Neural cell (in vitro differentiated cells): ENCODE results near the gene NOM1. TPM values are rescaled to one million over a fixed set of nuclear protein-coding genes. Genes with fewer than 3 reads are reported as not detected.

ENCODE experiments used
- H2AFZ ChIP-seq: fragments of 200-600, 300-800 bp; sonication (generic), shearing (Covaris generic); 2 replicates; pipeline ENCODE4 v1.6.0; 2014; ENCODE audit warnings: low read depth, mild to moderate bottlenecking, antibody characterized with exemption, low read length, moderate library complexity
- H3F3A ChIP-seq: fragments of 200-600 bp; shearing (Covaris generic); 2 replicates; pipeline ENCODE4 v1.6.1; 2016; ENCODE audit warnings: mild to moderate bottlenecking, moderate library complexity, mixed read lengths, antibody characterized with exemption, low read length; ENCODE audit not compliant: insufficient read depth, poor library complexity, severe bottlenecking
- H3K27ac ChIP-seq: fragments of 200-600, 300-800 bp; sonication (generic), shearing (Covaris generic); 2 replicates; pipeline ENCODE4 v1.5.1; 2014; ENCODE audit warnings: mild to moderate bottlenecking, low read length, moderate library complexity
- H3K27me3 ChIP-seq: fragments of 300-800, 200-600 bp; sonication (generic), shearing (Covaris generic); 2 replicates; pipeline ENCODE4 v1.6.0; 2014; ENCODE audit warnings: mild to moderate bottlenecking, low read depth, low read length, moderate library complexity; ENCODE audit not compliant: insufficient read depth
- H3K36me3 ChIP-seq: fragments of 300-800, 200-600 bp; sonication (generic), shearing (Covaris generic); 2 replicates; pipeline ENCODE4 v1.5.1; 2014; ENCODE audit warnings: mild to moderate bottlenecking, antibody characterized with exemption, low read length, moderate library complexity; ENCODE audit not compliant: insufficient read depth
- H3K4me2 ChIP-seq: fragments of 300-800, 200-600 bp; sonication (generic), shearing (Covaris generic); 2 replicates; pipeline ENCODE4 v1.6.0; 2014; ENCODE audit warnings: mild to moderate bottlenecking, low read length
- H3K4me3 ChIP-seq: fragments of 300-800, 200-600 bp; sonication (generic), shearing (Covaris generic); 2 replicates; pipeline ENCODE4 v1.5.1; 2014; ENCODE audit warnings: mild to moderate bottlenecking, low read length, moderate library complexity
- H3K79me2 ChIP-seq: fragments of 200-600 bp; shearing (Covaris generic); replicated peaks from 2 replicates; pipeline ENCODE4 v1.6.0; 2014; ENCODE audit warnings: mild to moderate bottlenecking, low read length, moderate library complexity; ENCODE audit not compliant: insufficient read depth
- H3K9ac ChIP-seq: fragments of 300-800, 200-600 bp; sonication (generic), shearing (Covaris generic); 2 replicates; pipeline ENCODE4 v1.6.1; 2016; ENCODE audit warnings: mild to moderate bottlenecking, low read length, mixed read lengths
- H3K9me2 ChIP-seq: fragments of 200-600 bp; shearing (Covaris generic); 2 replicates; pipeline ENCODE4 v1.6.1; 2016; ENCODE audit warnings: mild to moderate bottlenecking, low read length, mixed read lengths; ENCODE audit not compliant: insufficient read depth
- H3K9me3 ChIP-seq: fragments of 200-600, 300-800 bp; sonication (generic), shearing (Covaris generic); 2 replicates; pipeline ENCODE4 v1.6.1; 2016; ENCODE audit warnings: mild to moderate bottlenecking, mixed run types, low read length, moderate library complexity, mixed read lengths
- H4K20me1 ChIP-seq: fragments of 200-600 bp; shearing (Covaris generic); 2 replicates; pipeline ENCODE4 v1.6.1; 2016; ENCODE audit warnings: mild to moderate bottlenecking, mixed run types; ENCODE audit not compliant: insufficient read depth
- EP300 ChIP-seq: fragments of 450-650 bp; conservative IDR thresholded peaks from 2 replicates; pipeline ENCODE4 v1.6.1; 2014; ENCODE audit warnings: antibody characterized with exemption, mild to moderate bottlenecking, moderate library complexity; ENCODE audit not compliant: poor library complexity, severe bottlenecking
- EZH2 ChIP-seq: fragments of 200-600, 300-800 bp; shearing (Covaris generic), sonication (generic); IDR thresholded peaks from 2 replicates; pipeline ENCODE4 v1.6.1; 2014; ENCODE audit warnings: antibody characterized with exemption, low read length, borderline replicate concordance, mild to moderate bottlenecking; ENCODE audit not compliant: insufficient read depth, poor library complexity, severe bottlenecking
- MXI1 ChIP-seq: fragments of 450-650 bp; conservative IDR thresholded peaks from 2 replicates; pipeline ENCODE4 v1.6.1; 2014; ENCODE audit warnings: antibody characterized with exemption, mild to moderate bottlenecking; ENCODE audit not compliant: poor library complexity, severe bottlenecking
- POLR2AphosphoS5 ChIP-seq: IDR thresholded peaks from 2 replicates; pipeline ENCODE4 v1.6.1; 2012
- RAD21 ChIP-seq: fragments of 450-650 bp; conservative IDR thresholded peaks from 2 replicates; pipeline ENCODE4 v1.6.1; 2014; ENCODE audit warnings: antibody characterized with exemption, mild to moderate bottlenecking, moderate library complexity
- REST ChIP-seq: IDR thresholded peaks from 2 replicates; pipeline ENCODE4 v1.6.1; 2012; ENCODE audit warnings: borderline replicate concordance
- SMC3 ChIP-seq: fragments of 450-650 bp; conservative IDR thresholded peaks from 2 replicates; pipeline ENCODE4 v1.6.1; 2014; ENCODE audit warnings: antibody characterized with exemption, mild to moderate bottlenecking, moderate library complexity; ENCODE audit not compliant: poor library complexity
- TAF1 ChIP-seq: IDR thresholded peaks from 2 replicates; pipeline ENCODE4 v1.6.1; 2012; ENCODE audit warnings: low read depth
- polyA plus RNA-seq: library from polyadenylated mRNA; depleted of rRNA; stranded (reverse); fragments of >200 nt; gene quantifications from 2 replicates; pipeline ENCODE4 v1.2.3, GENCODE V29; 2014
- TF ChIP-seq, protein P1 (sequence below): fragments of 450-650 bp; IDR thresholded peaks from 2 replicates; pipeline ENCODE4 v1.5.1; 2014; ENCODE audit warnings: antibody characterized with exemption, mild to moderate bottlenecking, moderate library complexity; ENCODE audit not compliant: poor library complexity, severe bottlenecking

NOM1 gene
- polyA plus RNA-seq, 1 donor from 2014 or later: 22.5 TPM

- H3K79me2 ChIP-seq: no peaks in the 10 kb centered on the region
- TF ChIP-seq REST (no peak), RAD21 (peak; percentile 68), SMC3 (peak; percentile 71), POLR2AphosphoS5 (no peak), TAF1 (no peak)
- TF ChIP-seq, protein P1, sequence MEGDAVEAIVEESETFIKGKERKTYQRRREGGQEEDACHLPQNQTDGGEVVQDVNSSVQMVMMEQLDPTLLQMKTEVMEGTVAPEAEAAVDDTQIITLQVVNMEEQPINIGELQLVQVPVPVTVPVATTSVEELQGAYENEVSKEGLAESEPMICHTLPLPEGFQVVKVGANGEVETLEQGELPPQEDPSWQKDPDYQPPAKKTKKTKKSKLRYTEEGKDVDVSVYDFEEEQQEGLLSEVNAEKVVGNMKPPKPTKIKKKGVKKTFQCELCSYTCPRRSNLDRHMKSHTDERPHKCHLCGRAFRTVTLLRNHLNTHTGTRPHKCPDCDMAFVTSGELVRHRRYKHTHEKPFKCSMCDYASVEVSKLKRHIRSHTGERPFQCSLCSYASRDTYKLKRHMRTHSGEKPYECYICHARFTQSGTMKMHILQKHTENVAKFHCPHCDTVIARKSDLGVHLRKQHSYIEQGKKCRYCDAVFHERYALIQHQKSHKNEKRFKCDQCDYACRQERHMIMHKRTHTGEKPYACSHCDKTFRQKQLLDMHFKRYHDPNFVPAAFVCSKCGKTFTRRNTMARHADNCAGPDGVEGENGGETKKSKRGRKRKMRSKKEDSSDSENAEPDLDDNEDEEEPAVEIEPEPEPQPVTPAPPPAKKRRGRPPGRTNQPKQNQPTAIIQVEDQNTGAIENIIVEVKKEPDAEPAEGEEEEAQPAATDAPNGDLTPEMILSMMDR: peak; percentile 67
- no peak overlapping the region for H3K27ac ChIP-seq
- no peak overlapping the region for H3K9ac ChIP-seq
- no peak overlapping the region for H3K4me3 ChIP-seq
- H3K9me3 ChIP-seq: no peaks in the 10 kb centered on the region
- no peaks in the 10 kb centered on the region for H3F3A ChIP-seq
- H4K20me1 ChIP-seq: no peaks in the 10 kb centered on the region
- H3K36me3 ChIP-seq: no peaks in the 10 kb centered on the region
- no peak overlapping the region for H3K4me2 ChIP-seq
- H2AFZ ChIP-seq: no peak overlapping the region
- no peaks in the 10 kb centered on the region for H3K9me2 ChIP-seq
- no peaks in the 10 kb centered on the region for H3K27me3 ChIP-seq
Measured at GRCh38 chr7:156969972-156970420, 20.5 kb downstream of the NOM1 start.

GRCh38 chr7:156975620-156976019 is 26.1 kb downstream of the NOM1 start:
- Histone ChIP-seq H2AFZ (no peak overlapping the region), H3K9me3 (no peaks in the 10 kb centered on the region), H3K79me2 (no peaks in the 10 kb centered on the region), H3K9ac (no peak overlapping the region), H3K4me2 (no peak overlapping the region), H3K27me3 (no peaks in the 10 kb centered on the region), H3F3A (no peaks in the 10 kb centered on the region), H3K36me3 (no peaks in the 10 kb centered on the region), H3K4me3 (no peak overlapping the region), H3K27ac (no peak overlapping the region), H4K20me1 (no peaks in the 10 kb centered on the region), H3K9me2 (no peaks in the 10 kb centered on the region)
- TF ChIP-seq, protein P1: no peak
- TF ChIP-seq EP300 (no peak), TAF1 (no peak), RAD21 (no peak), MXI1 (no peak), POLR2AphosphoS5 (no peak), SMC3 (no peak), EZH2 (no peak), REST (no peak)
